GM12892 (cell line): ENCODE measurements around the gene RAB3A.

Experiments
- DNase-seq: peaks from one replicate; pipeline ENCODE4 v3.0.0; 2011; ENCODE audit not compliant: insufficient read length
- FAIRE-seq: peaks from 2 replicates; lab custom pipeline; 2011; peaks lifted over from hg19 to GRCh38; lab: Jason Lieb, UNC
- POLR2A ChIP-seq: IDR thresholded peaks from 2 replicates; pipeline ENCODE4 v1.6.1; 2011; ENCODE audit warnings: low read depth, low read length, control low read depth
- POLR2AphosphoS5 ChIP-seq: IDR thresholded peaks from 2 replicates; pipeline ENCODE4 v1.6.1; 2011; ENCODE audit warnings: low read depth, low read length, control low read depth
- TAF1 ChIP-seq: IDR thresholded peaks from 2 replicates; pipeline ENCODE4 v1.6.1; 2011; ENCODE audit warnings: low read depth, mild to moderate bottlenecking, control low read depth, low read length, borderline replicate concordance

RAB3A gene

GRCh38 chr19:18194181-18194530 is 9.7 kb downstream of the RAB3A start:
- FAIRE-seq (no peak), DNase-seq (no peak)
- TF ChIP-seq TAF1 (no peak), POLR2AphosphoS5 (no peak), POLR2A (no peak)

- DNase-seq (no peak), FAIRE-seq (no peak)
- no peak for TF ChIP-seq POLR2A
- no peak for TF ChIP-seq POLR2AphosphoS5
- TF ChIP-seq TAF1 = no peak
Measured at GRCh38 chr19:18193388-18194180, 10.3 kb downstream of the RAB3A start.

- TF ChIP-seq POLR2A (peak; percentile 66), POLR2AphosphoS5 (peak; percentile 50; the same call in 1 of the 2 replicates), TAF1 (0 out of 2 replicates have a peak, but pooled peaks have one; percentile 17)
- FAIRE-seq (peak; percentile 99), DNase-seq (peak; percentile 93)
Measured at GRCh38 chr19:18192673-18193387, 11.0 kb downstream of the RAB3A start, which contains the start of gene MPV17L2. Gene MPV17L2 (plus strand): TSS chr19:18193218. CDS start chr19:18193282, 64 bp downstream.

- FAIRE-seq = peak; percentile 40
- DNase-seq = no peak
- TF ChIP-seq POLR2A (no peak), TAF1 (no peak), POLR2AphosphoS5 (no peak)
Measured at GRCh38 chr19:18191640-18192062, 12.2 kb downstream of the RAB3A start.

- DNase-seq (no peak), FAIRE-seq (no peak)
Measured at GRCh38 chr19:18190278-18190677, 13.6 kb downstream of the RAB3A start.

GRCh38 chr19:18185538-18185937 is 18.3 kb downstream of the RAB3A start:
- FAIRE-seq (no peak), DNase-seq (no peak)
- TF ChIP-seq POLR2AphosphoS5 = no peak
- TF ChIP-seq TAF1 = no peak

More at GRCh38 chr19:18190278-18190677, 13.6 kb downstream of the RAB3A start:
- TF ChIP-seq POLR2AphosphoS5 = no peak

- FAIRE-seq = no peak
- no peak for DNase-seq
- TF ChIP-seq POLR2AphosphoS5 (no peak), POLR2A (no peak), TAF1 (no peak)
Measured at GRCh38 chr19:18183529-18183928, 20.3 kb downstream of the RAB3A start.

- DNase-seq (no peak), FAIRE-seq (no peak)
- TF ChIP-seq POLR2AphosphoS5 (no peak), TAF1 (no peak), POLR2A (no peak)
Measured at GRCh38 chr19:18179957-18180356, 23.9 kb downstream of the RAB3A start.

- DNase-seq = no peak
- no peak for TF ChIP-seq POLR2AphosphoS5
- TF ChIP-seq TAF1 = no peak
- TF ChIP-seq POLR2A = no peak
- FAIRE-seq = no peak
Measured at GRCh38 chr19:18176367-18177310, 27.2 kb downstream of the RAB3A start.

GRCh38 chr19:18174983-18175382 is 28.9 kb downstream of the RAB3A start:
- no peak for TF ChIP-seq TAF1
- TF ChIP-seq POLR2AphosphoS5 = no peak
- TF ChIP-seq POLR2A = no peak; the same call in 1 of the 2 replicates
- no peak for DNase-seq
- FAIRE-seq = peak; percentile 48

- TF ChIP-seq POLR2A = peak; percentile 98
- peak; percentile 71; the same call in 1 of the 2 replicates for TF ChIP-seq TAF1
- peak; percentile 93 for TF ChIP-seq POLR2AphosphoS5
- peak; percentile 87 for FAIRE-seq
- DNase-seq = peak; percentile 88
Measured at GRCh38 chr19:18173572-18174288, 30.1 kb downstream of the RAB3A start, which contains the start of gene IFI30. Gene IFI30 (plus strand): TSS chr19:18173813. CDS start chr19:18173842, 29 bp downstream.
